DOHH2 (cell line): Measurements from ENCODE around the gene ANKRD23.

ENCODE experiments used
- CTCF ChIP-seq: fragments of 200-600 bp; sonication (generic); IDR thresholded peaks from one replicate; pipeline ENCODE4 v1.5.1; 2014; ENCODE audit warnings: antibody characterized with exemption, mild to moderate bottlenecking, low read depth, low read length; ENCODE audit not compliant: poor library complexity, severe bottlenecking
- EZH2phosphoT487 ChIP-seq: fragments of 200-600 bp; sonication (generic); IDR thresholded peaks from 2 replicates; pipeline ENCODE4 v1.6.1; 2017; ENCODE audit warnings: borderline replicate concordance, mild to moderate bottlenecking, antibody characterized with exemption, low read length, moderate library complexity, mixed read lengths

GRCh38 chr2:96875498-96876268 lies 31.9 kb upstream of the ANKRD23 start:
- no peak for TF ChIP-seq CTCF
- no peak for TF ChIP-seq EZH2phosphoT487
